Measurements from ENCODE around the gene FCGR1A.
A peak's percentile ranks its signal among the peaks of the same experiment; 100 is the strongest.
"Not testable (repeated sequence)": the region's sequence is repeated elsewhere in the genome, so short reads cannot be mapped to it uniquely, and the experiment has no call there.

Gene FCGR1A

GRCh38 chr1:149777084-149777483 lies 5.4 kb upstream of the FCGR1A start:
- DNase-seq (ENCODE audit: low spot score) = not testable (repeated sequence)

- not testable (repeated sequence) for DNase-seq (ENCODE audit: low spot score)
These were observed 4.2 kb upstream of the FCGR1A start for GRCh38 chr1:149778313-149778712.

GRCh38 chr1:149781413-149781984 lies 995 bp upstream of the FCGR1A start:
- DNase-seq (ENCODE audit: low spot score) = peak; percentile 37

- DNase-seq (ENCODE audit: low spot score) = not testable (repeated sequence)
These were observed 795 bp downstream of the FCGR1A start for GRCh38 chr1:149783289-149783688.

- not testable (repeated sequence) for DNase-seq (ENCODE audit: low spot score)
These were observed 1.4 kb downstream of the FCGR1A start for GRCh38 chr1:149783868-149784267.

DNA sequence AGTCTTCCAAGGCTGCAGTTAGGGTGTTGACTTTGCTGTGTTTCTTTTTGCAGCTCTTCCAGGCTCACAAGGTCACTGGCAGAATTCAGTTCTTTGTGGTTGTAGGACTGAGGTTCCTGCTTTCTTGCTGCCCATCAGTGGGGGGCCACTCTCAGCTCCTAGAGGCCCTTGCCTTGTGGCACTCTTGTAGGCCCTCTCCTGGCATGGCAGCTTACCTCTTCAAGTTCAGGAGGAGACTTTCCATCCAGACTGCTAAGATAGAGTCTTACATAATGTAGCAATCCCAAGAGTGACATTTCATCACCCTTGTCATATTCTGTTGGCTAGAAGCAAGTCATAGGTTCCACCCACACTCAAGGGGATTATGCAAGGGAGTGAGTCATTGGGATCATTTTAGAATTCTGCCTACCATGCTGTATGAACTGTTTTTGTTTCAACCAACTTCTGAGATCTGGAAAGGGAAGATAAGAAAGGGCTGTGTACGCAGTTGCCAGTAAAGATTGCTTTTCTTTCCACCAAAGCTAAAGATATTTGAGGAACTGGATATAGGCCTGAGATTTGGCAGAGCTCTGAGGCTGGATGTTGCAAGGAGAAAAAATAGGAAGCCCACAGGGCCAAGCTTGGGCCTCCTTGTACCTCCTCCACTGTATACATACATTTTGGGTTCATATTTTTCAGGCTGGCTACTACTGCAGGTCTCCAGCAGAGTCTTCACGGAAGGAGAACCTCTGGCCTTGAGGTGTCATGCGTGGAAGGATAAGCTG lies 5.4 kb downstream of the FCGR1A start:
- DNase-seq (ENCODE audit: low spot score) = not testable (repeated sequence)

DNA sequence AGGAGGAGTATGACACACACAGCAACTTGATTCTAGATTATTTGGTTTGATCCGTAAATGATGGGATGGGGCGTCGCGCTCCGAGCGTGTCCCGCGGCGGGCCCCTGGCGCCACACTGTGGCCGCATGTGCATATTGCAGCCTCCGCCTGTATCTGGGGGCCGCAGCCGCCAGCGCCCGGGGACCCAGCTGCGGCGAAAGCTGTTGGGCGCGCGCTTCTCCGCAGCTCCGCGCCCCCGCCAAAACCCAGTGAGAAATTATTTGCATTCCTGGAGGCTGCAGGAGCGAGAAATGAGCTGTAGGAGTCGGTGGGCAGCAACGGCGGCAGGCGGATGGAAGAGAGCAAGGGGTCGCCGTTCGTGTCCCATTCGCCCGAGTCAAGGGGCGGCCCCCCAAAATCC lies 10.0 kb downstream of the FCGR1A start:
- peak; percentile 64 for DNase-seq (ENCODE audit: low spot score)

GRCh38 chr1:149792912-149793515 lies 10.5 kb downstream of the FCGR1A start:
- peak; percentile 78 for DNase-seq (ENCODE audit: low spot score)

DNA sequence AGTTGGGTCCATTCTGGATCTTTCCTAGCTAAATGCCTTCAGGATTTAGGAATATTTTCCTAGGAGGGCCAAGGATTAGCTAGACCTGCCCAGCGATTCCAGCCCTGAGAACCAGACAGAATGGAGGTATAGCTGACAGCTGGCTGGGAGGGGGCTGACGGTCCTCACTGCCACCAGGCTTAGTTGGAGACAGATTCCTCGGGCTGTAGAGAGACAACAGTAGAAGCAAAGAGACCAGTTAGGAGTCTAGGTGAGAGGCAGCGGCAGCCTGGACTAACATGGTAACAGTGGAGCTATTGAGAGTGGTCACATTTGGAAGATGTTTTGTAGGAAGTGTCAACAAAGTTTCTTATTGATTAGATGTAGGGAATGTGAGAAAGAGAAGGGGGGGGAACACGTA lies 11.4 kb downstream of the FCGR1A start:
- not testable (repeated sequence) for DNase-seq (ENCODE audit: low spot score)

DNA sequence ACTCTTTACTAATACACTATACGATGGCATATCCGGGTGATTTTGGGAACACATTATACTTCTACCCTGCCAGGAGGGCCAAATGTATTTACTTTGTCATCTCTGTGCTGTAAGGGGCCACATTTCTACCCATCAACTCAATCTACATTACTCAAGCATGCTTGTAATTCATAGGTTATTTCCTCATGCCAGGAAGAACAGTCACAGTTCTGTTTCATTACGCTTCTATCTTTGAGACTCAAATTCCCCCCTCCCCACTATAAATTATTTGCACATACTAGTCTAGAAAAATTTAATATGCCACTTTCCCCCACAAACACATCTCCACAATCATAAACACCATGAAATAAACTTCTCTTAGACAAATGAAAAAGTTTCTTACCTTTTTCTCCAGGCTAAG lies 19.1 kb downstream of the FCGR1A start:
- DNase-seq (ENCODE audit: low spot score) = not testable (repeated sequence)

GRCh38 chr1:149804417-149805080 lies 22.1 kb downstream of the FCGR1A start:
- not testable (repeated sequence) for DNase-seq (ENCODE audit: low spot score)

DNA sequence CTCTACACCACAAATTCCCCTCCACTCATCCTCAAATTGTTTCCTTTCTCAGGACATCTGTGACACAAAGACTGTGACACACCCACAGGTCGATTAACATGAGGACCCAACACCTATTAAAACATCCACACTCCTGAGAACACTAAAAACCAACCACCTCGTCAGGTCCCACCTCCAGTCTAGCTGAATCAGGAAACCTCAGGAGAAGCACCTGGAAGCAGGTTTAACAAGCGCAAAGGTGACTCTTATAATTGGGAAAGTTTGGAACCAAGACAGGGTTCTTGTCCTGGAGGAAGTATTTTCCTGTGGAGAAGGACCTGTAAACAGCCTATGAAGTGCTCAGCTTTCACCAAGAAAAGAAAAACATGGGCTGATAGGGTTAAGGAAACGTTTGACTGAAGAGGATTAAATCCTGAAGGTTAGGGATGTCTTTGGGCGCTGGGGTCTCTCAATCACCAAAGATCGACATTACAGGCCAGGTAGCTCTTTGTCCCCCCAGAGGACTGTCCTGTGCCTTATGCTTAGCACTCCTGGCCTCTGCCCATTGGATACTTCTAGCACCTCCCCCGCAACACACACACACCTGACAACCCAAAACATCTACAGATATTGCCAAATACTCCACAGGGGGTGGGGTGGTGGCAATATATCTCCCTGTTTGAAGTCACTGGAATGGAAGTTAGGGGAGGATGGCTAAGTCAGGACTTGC lies 28.4 kb downstream of the FCGR1A start:
- peak; percentile 17 for DNase-seq (ENCODE audit: low spot score)

DNA sequence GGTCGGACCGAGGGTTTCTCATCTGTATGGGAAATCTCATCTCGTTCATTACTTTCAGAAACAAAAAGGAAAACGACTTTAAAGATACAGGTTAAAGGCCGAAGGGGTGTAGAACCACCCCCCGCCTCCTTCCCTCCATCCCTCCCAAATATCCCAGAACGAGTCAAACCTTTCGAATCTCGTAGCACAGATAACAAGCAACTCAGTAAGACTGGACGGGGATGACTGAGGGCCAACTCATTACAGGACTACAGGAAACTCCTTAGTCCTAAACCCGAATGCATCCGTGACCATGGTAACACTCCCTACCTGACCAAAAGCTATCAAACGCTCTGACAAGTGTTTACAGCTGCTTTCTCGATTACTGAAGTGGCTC lies 29.0 kb downstream of the FCGR1A start:
- DNase-seq (ENCODE audit: low spot score) = peak; percentile 67

DNA sequence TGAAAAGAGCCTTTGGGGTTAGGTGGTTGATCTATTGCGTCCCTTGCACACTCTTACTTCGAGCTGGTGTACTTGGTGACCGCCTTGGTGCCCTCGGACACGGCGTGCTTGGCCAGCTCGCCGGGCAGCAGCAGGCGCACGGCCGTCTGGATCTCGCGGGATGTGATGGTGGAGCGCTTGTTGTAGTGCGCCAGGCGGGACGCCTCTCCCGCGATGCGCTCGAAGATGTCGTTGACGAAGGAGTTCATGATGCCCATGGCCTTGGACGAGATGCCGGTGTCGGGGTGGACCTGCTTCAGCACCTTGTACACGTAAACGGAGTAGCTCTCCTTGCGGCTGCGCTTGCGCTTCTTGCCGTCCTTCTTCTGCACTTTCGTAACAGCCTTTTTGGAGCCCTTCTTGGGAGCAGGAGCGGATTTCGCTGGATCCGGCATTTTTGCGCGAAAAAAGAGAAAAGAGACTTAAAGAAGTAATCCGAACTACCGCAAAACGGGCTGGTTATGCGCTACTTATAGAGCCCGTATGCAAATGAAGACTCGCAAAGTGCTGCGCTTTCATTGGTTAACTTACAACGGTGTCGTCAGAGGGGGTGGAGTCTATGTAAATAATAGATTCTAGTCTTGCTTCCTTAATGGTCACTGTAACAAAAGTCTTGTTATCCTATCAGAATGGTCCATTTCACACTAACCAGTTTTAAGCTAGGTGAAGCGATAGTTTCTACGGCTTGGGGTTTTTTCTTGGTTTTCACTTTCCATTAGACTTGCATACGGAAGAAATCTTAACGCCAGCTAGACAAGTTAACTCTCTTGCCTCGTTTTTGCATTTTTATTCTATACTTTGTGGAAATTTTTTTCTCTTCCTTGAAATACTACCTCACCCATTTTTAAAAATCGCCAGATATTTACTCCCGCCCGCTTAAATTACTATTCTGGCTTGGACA lies 29.7 kb downstream of the FCGR1A start:
- peak; percentile 94 for DNase-seq (ENCODE audit: low spot score)

DNA sequence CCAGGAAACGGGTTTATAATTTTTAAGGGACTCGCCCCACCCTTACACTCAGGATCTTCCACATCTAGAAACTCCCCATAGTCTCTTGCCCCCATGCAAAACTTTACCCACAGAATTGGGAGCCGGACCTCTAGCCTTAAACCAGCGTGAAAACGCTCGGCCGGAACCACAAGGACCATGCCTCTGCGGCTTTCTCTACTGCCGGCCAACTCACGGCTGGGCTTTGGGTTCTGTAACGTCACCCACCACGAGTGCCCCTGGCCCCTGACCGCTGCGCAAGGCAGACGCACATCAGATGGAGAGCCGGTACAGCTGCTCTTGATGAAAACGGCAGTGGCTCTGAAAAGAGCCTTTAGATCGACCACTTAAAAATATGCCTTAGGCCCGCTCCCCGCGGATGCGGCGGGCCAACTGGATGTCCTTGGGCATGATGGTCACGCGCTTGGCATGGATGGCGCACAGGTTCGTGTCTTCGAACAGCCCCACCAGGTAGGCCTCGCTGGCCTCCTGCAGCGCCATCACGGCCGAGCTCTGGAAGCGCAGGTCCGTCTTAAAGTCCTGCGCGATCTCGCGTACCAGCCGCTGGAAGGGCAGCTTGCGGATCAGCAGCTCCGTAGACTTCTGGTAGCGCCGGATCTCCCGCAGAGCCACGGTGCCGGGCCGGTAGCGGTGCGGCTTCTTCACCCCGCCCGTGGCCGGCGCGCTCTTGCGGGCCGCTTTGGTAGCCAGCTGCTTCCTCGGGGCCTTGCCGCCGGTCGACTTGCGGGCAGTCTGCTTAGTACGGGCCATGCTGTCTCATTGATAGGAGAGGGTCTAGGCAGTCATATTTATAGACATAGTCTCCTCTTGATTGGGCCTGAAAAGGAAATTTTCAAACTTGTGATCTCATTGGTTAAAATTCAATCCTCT lies 30.7 kb downstream of the FCGR1A start:
- DNase-seq (ENCODE audit: low spot score) = peak; percentile 84

- DNase-seq (ENCODE audit: low spot score) = not testable (repeated sequence)
These were observed 37.9 kb downstream of the FCGR1A start for GRCh38 chr1:149820387-149820786.

- not testable (repeated sequence) for DNase-seq (ENCODE audit: low spot score)
These were observed 44.1 kb downstream of the FCGR1A start for GRCh38 chr1:149826555-149826954.

- not testable (repeated sequence) for DNase-seq (ENCODE audit: low spot score)
These were observed 49.3 kb downstream of the FCGR1A start for GRCh38 chr1:149831764-149832315.

DNA sequence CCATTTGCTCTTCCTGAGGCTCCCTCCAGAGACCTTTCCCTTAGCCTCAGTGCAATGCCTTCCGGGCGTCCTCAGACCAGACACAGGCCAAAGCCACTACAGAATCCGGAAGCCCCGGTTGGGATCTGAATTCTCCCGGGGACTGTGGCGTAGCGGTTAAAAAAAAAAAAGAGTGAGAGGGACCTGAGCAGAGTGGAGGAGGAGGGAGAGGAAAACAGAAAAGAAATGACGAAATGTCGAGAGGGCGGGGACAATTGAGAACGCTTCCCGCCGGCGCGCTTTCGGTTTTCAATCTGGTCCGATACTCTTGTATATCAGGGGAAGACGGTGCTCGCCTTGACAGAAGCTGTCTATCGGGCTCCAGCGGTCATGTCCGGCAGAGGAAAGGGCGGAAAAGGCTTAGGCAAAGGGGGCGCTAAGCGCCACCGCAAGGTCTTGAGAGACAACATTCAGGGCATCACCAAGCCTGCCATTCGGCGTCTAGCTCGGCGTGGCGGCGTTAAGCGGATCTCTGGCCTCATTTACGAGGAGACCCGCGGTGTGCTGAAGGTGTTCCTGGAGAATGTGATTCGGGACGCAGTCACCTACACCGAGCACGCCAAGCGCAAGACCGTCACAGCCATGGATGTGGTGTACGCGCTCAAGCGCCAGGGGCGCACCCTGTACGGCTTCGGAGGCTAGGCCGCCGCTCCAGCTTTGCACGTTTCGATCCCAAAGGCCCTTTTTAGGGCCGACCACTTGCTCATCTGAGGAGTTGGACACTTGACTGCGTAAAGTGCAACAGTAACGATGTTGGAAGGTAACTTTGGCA lies 50.0 kb downstream of the FCGR1A start:
- not testable (repeated sequence) for DNase-seq (ENCODE audit: low spot score)

All from activated CD4-positive, alpha-beta T cell treated with anti-CD3 and anti-CD28 coated beads, Interleukin-2, Interleukin-4, amounts not matched to agents 100 ng/mL and 50 ng/mL, durations not matched to agents 16 hours and 8 hours (primary cell).